Kidney epithelial cell (primary cell): ENCODE data around the gene PPP3CA. TPM values are rescaled to one million over a fixed set of nuclear protein-coding genes. Genes with fewer than 3 reads are reported as not detected.

Experiments used
- DNase-seq: peaks from one replicate; pipeline ENCODE4 v3.0.0-alpha.2; 2010; ENCODE audit warnings: low read depth
- H3K27me3 ChIP-seq: 2 replicates; pipeline ENCODE4 v1.6.0; 2011; ENCODE audit warnings: low read length; ENCODE audit not compliant: control insufficient read depth, insufficient read depth
- H3K36me3 ChIP-seq: 2 replicates; pipeline ENCODE4 v1.5.1; 2011; ENCODE audit warnings: low read length; ENCODE audit not compliant: control insufficient read depth, insufficient read depth
- H3K4me3 ChIP-seq: 2 replicates; pipeline ENCODE4 v1.5.1; 2011; ENCODE audit warnings: low read depth, mild to moderate bottlenecking, control low read depth, low read length
- total RNA-seq: library from RNA; depleted of rRNA; stranded (reverse); fragments of >200 nt; gene quantifications from 2 replicates; pipeline ENCODE4 v1.2.3, GENCODE V29; 2015
- TF ChIP-seq, protein P1 (sequence below): IDR thresholded peaks from 2 replicates; pipeline ENCODE4 v1.5.1; 2011; ENCODE audit warnings: mild to moderate bottlenecking, moderate library complexity, low read length, control low read depth, inconsistent platforms; ENCODE audit not compliant: insufficient read depth, poor library complexity, severe bottlenecking

PPP3CA gene
- total RNA-seq, 1 donor from 2014 or later = 26.5 TPM

DNA sequence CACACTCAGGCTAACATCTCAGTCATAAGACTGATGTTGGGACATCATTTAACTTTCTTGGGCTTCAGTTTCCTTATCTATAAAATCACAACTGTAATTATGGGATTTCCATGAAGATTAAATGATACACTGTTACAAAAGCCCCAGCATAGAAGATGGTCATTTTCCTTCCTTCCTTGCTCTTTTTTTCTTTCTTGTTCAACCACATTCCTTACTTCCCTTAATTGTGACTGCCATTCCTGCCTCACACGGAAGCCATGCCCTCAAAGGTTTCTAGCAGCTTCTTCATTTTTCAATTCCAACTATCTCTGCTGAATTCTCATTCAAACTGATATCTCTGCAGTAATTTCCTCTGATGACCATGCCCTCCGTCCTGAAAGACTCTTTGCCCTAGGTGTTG, 311.8 kb downstream of the PPP3CA start:
- H3K4me3 ChIP-seq = no peak overlapping the region
- TF ChIP-seq, protein P1, sequence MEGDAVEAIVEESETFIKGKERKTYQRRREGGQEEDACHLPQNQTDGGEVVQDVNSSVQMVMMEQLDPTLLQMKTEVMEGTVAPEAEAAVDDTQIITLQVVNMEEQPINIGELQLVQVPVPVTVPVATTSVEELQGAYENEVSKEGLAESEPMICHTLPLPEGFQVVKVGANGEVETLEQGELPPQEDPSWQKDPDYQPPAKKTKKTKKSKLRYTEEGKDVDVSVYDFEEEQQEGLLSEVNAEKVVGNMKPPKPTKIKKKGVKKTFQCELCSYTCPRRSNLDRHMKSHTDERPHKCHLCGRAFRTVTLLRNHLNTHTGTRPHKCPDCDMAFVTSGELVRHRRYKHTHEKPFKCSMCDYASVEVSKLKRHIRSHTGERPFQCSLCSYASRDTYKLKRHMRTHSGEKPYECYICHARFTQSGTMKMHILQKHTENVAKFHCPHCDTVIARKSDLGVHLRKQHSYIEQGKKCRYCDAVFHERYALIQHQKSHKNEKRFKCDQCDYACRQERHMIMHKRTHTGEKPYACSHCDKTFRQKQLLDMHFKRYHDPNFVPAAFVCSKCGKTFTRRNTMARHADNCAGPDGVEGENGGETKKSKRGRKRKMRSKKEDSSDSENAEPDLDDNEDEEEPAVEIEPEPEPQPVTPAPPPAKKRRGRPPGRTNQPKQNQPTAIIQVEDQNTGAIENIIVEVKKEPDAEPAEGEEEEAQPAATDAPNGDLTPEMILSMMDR = no peak
- H3K36me3 ChIP-seq = peaks cover 2% of the 10 kb centered on the region
- H3K27me3 ChIP-seq = no peaks in the 10 kb centered on the region
- DNase-seq = no peak

DNA sequence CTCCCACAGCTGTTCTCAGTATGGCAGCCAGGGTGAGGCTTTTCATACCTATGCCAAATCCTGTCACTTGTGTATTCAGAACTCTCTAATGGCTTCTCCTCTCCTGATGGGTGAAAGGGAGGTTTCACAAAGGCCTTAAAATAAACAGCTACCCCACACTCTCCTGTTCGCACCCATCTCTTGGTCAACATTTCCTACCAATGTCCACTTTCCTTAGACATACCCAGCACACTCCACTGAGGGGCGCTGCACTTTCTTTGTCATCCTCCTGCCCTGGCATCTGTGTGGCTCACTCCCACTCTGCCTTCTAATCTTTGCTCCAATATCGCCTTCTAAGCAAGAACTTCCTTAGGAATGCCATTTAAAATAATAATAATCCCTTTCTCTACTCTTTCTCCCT, 313.3 kb downstream of the PPP3CA start:
- Histone ChIP-seq H3K4me3 (no peak overlapping the region), H3K27me3 (no peaks in the 10 kb centered on the region), H3K36me3 (peaks cover 2% of the 10 kb centered on the region)
- TF ChIP-seq, protein P1 = no peak
- no peak for DNase-seq

DNA sequence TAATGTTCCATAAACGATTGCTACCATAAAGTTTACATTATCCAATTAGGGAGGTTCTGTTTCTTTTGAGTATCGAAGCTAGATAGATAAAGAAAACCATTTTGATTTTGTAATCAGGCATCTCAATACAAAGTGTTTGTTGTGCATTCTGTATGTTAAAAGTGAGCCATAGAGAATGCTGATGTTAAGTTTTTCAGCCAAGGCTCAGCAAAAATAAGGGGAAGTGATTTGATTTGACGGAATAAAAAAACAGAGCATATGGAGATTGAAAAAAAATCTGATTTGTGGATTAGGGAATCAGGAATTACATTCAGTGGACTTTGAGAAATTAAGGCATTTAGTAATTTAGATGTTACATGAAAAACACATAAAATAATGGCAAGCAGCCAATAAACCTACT, 314.8 kb downstream of the PPP3CA start:
- H3K4me3 ChIP-seq = no peak overlapping the region
- DNase-seq = no peak
- no peaks in the 10 kb centered on the region for H3K27me3 ChIP-seq
- TF ChIP-seq, protein P1 = no peak
- peaks cover 2% of the 10 kb centered on the region for H3K36me3 ChIP-seq

DNA sequence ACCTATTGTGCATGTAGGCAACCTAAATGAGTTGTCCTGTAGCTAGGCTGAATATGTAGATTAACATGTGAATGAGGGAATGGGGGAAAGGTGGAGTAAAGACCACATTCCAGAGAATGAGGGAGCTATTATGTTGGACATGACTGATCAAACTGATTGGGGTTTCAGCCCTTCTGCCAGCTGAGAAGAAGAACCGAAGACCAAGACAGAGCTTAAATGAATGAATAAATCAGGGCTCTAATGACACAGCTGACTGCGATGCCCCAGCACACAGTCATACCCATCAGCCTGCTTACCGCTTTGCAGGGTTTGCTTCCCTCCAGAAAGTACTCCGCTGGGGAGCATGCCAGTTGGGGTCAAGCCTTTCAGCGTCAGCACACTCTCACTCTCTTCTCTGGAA, 315.4 kb downstream of the PPP3CA start:
- TF ChIP-seq, protein P1 = no peak

DNA sequence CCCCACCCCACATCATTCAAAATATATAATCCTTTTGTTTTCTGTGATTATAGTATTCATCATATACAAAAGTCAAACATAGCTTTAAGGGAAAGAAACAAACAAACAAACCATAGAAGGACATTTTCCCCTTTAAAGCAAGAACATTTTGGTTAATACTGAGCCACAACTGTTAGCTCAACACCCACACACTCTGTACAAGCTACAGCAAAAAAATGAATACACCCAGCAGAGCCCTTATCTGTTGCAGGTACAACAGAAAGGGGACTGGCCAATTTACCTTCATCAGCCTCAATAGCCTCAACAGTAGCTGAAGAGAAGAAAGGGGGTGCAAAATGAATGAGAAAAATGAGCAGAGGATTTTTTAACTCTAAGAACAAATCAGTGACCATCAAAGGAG, 318.4 kb downstream of the PPP3CA start:
- TF ChIP-seq, protein P1 = no peak
- peaks cover 2% of the 10 kb centered on the region for H3K36me3 ChIP-seq
- no peak overlapping the region for H3K4me3 ChIP-seq
- H3K27me3 ChIP-seq = no peaks in the 10 kb centered on the region
- DNase-seq = no peak

More for the DNA sequence above, 315.4 kb downstream of the PPP3CA start:
- Histone ChIP-seq H3K36me3 (peaks cover 2% of the 10 kb centered on the region), H3K27me3 (no peaks in the 10 kb centered on the region), H3K4me3 (no peak overlapping the region)
- no peak for DNase-seq

DNA sequence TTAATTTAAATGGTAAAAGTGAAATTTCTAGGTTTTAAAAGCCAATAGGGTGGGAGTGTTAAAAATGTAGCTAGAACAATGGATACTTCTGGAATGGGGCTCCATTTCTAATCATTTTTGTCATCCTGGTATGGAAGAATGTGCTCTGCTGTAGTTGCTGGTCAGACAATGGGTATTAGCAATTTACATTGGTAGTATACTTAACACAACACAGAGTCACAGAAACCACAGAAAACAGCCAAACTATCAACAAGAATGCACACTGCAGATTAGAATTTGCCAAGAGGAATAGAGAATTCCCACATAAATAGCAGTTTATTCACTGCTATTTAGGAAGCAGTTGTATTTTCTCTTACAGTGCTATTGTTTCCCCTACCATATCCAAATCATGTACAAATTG, 319.6 kb downstream of the PPP3CA start:
- H3K36me3 ChIP-seq = peaks cover 2% of the 10 kb centered on the region
- no peaks in the 10 kb centered on the region for H3K27me3 ChIP-seq
- H3K4me3 ChIP-seq = no peak overlapping the region
- DNase-seq = no peak
- TF ChIP-seq, protein P1 = no peak
